MM.1S (cell line): Measurements from ENCODE around the gene ANP32B.

Experiments
- DNase-seq: peaks from one replicate; pipeline ENCODE4 v3.0.0-alpha.2; 2015
- H2AFZ ChIP-seq: fragments of 300-600 bp; sonication (generic); 2 replicates; pipeline ENCODE4 v1.6.0; 2016; ENCODE audit warnings: antibody characterized with exemption, low read length
- H3F3A ChIP-seq: fragments of 300-600 bp; sonication (generic); 2 replicates; pipeline ENCODE4 v1.6.1; 2016; ENCODE audit warnings: mild to moderate bottlenecking, antibody characterized with exemption, low read length, moderate library complexity, mixed read lengths; ENCODE audit not compliant: insufficient read depth
- H3K27ac ChIP-seq: fragments of 300-600 bp; sonication (generic); 2 replicates; pipeline ENCODE4 v1.5.1; 2016; ENCODE audit warnings: mild to moderate bottlenecking, low read length
- H3K27me3 ChIP-seq: fragments of 300-600 bp; sonication (generic); replicated peaks from 2 replicates; pipeline ENCODE4 v1.6.0; 2016; ENCODE audit warnings: low read length; ENCODE audit not compliant: insufficient read depth
- H3K36me3 ChIP-seq: fragments of 300-600 bp; sonication (generic); replicated peaks from 2 replicates; pipeline ENCODE4 v1.6.1; 2016; ENCODE audit warnings: mild to moderate bottlenecking, low read length, mixed read lengths; ENCODE audit not compliant: insufficient read depth
- H3K4me1 ChIP-seq: fragments of 300-600 bp; sonication (generic); 2 replicates; pipeline ENCODE4 v1.6.1; 2016; ENCODE audit warnings: low read length, mixed read lengths
- H3K4me2 ChIP-seq: fragments of 300-600 bp; sonication (generic); 2 replicates; pipeline ENCODE4 v1.6.0; 2016; ENCODE audit warnings: low read depth, low read length
- H3K4me3 ChIP-seq: fragments of 300-600 bp; sonication (generic); 2 replicates; pipeline ENCODE4 v1.5.1; 2016; ENCODE audit warnings: low read length, mixed read lengths
- H3K79me2 ChIP-seq: fragments of 300-600 bp; sonication (generic); 2 replicates; pipeline ENCODE4 v1.6.1; 2016; ENCODE audit warnings: mixed run types, low read length, mixed read lengths
- H3K9ac ChIP-seq: fragments of 300-600 bp; sonication (generic); 2 replicates; pipeline ENCODE4 v1.6.1; 2016; ENCODE audit warnings: low read length, mixed read lengths
- H3K9me2 ChIP-seq: fragments of 300-600 bp; sonication (generic); replicated peaks from 2 replicates; pipeline ENCODE4 v1.6.1; 2016; ENCODE audit warnings: mild to moderate bottlenecking, low read length, mixed read lengths; ENCODE audit not compliant: insufficient read depth
- H3K9me3 ChIP-seq: fragments of 300-600 bp; sonication (generic); replicated peaks from 2 replicates; pipeline ENCODE4 v1.6.1; 2016; ENCODE audit warnings: mild to moderate bottlenecking, low read length, mixed read lengths; ENCODE audit not compliant: insufficient read depth
- H4K20me1 ChIP-seq: fragments of 300-600 bp; sonication (generic); 2 replicates; pipeline ENCODE4 v1.6.1; 2016; ENCODE audit warnings: mild to moderate bottlenecking, low read length, moderate library complexity, mixed read lengths; ENCODE audit not compliant: insufficient read depth
- CTCF ChIP-seq: fragments of 300-600 bp; sonication (generic); IDR thresholded peaks from 2 replicates; pipeline ENCODE4 v1.5.1; 2016; ENCODE audit warnings: antibody characterized with exemption, low read length, mixed read lengths
- EZH2 ChIP-seq: fragments of 300-600 bp; sonication (generic); optimal IDR thresholded peaks from 2 replicates; pipeline ENCODE3; 2017; ENCODE audit warnings: low read depth, mild to moderate bottlenecking, antibody characterized with exemption, low read length, mixed read lengths
- EZH2phosphoT487 ChIP-seq: fragments of 300-600 bp; sonication (generic); IDR thresholded peaks from 2 replicates; pipeline ENCODE4 v1.6.1; 2018; ENCODE audit warnings: antibody characterized with exemption, low read length

ANP32B gene

GRCh38 chr9:98020476-98021145, 37.5 kb downstream of the ANP32B start:
- Histone ChIP-seq H3K4me1 (peaks cover 21% of the 10 kb centered on the region), H4K20me1 (no peaks in the 10 kb centered on the region), H3K4me3 (no peak overlapping the region), H3K27ac (no peak overlapping the region), H3K4me2 (no peak overlapping the region), H3K9ac (no peak overlapping the region), H3K9me3 (no peaks in the 10 kb centered on the region), H3F3A (peaks cover 20% of the 10 kb centered on the region), H3K27me3 (no peaks in the 10 kb centered on the region), H3K79me2 (no peaks in the 10 kb centered on the region; the same call in 1 of the 2 replicates), H3K9me2 (no peaks in the 10 kb centered on the region), H2AFZ (no peak overlapping the region), H3K36me3 (peaks cover 7% of the 10 kb centered on the region; the same call in 1 of the 2 replicates)
- TF ChIP-seq EZH2phosphoT487 = no peak
- TF ChIP-seq EZH2 = no peak
- DNase-seq = no peak

GRCh38 chr9:98021306-98022040, 38.3 kb downstream of the ANP32B start:
- no peaks in the 10 kb centered on the region for H3K79me2 ChIP-seq
- H3K4me2 ChIP-seq = no peak overlapping the region
- peaks cover 12% of the 10 kb centered on the region for H3F3A ChIP-seq
- no peak overlapping the region for H3K4me3 ChIP-seq
- H3K9ac ChIP-seq = no peak overlapping the region
- H3K9me3 ChIP-seq = no peaks in the 10 kb centered on the region
- no peak overlapping the region for H3K27ac ChIP-seq
- DNase-seq = no peak
- H3K4me1 ChIP-seq = peaks cover 13% of the 10 kb centered on the region
- TF ChIP-seq CTCF (no peak), EZH2 (no peak), EZH2phosphoT487 (no peak)
- no peaks in the 10 kb centered on the region for H3K27me3 ChIP-seq
- H3K36me3 ChIP-seq = peaks cover 7% of the 10 kb centered on the region; the same call in 1 of the 2 replicates
- H2AFZ ChIP-seq = no peak overlapping the region
- H4K20me1 ChIP-seq = no peaks in the 10 kb centered on the region
- no peaks in the 10 kb centered on the region for H3K9me2 ChIP-seq

GRCh38 chr9:98022447-98022846, 39.3 kb downstream of the ANP32B start:
- H3K27me3 ChIP-seq = no peaks in the 10 kb centered on the region
- TF ChIP-seq EZH2 = no peak

GRCh38 chr9:98024702-98025101, 41.6 kb downstream of the ANP32B start:
- H4K20me1 ChIP-seq = no peaks in the 10 kb centered on the region
- TF ChIP-seq EZH2phosphoT487 (no peak), CTCF (no peak), EZH2 (no peak)
- no peaks in the 10 kb centered on the region for H3K4me1 ChIP-seq
- H3K27ac ChIP-seq = no peak overlapping the region
- H3K79me2 ChIP-seq = no peaks in the 10 kb centered on the region
- no peak overlapping the region for H3K9ac ChIP-seq
- no peaks in the 10 kb centered on the region for H3K9me3 ChIP-seq
- H3K27me3 ChIP-seq = no peaks in the 10 kb centered on the region
- H2AFZ ChIP-seq = no peak overlapping the region
- no peak overlapping the region for H3K4me2 ChIP-seq
- DNase-seq = no peak
- H3F3A ChIP-seq = no peaks in the 10 kb centered on the region
- no peaks in the 10 kb centered on the region for H3K9me2 ChIP-seq
- H3K36me3 ChIP-seq = no peaks in the 10 kb centered on the region
- H3K4me3 ChIP-seq = no peak overlapping the region

More at GRCh38 chr9:98022447-98022846, 39.3 kb downstream of the ANP32B start:
- H3K27ac ChIP-seq = no peak overlapping the region
- H3K36me3 ChIP-seq = peaks cover 7% of the 10 kb centered on the region; the same call in 1 of the 2 replicates
- H3K79me2 ChIP-seq = no peaks in the 10 kb centered on the region
- H3K9me3 ChIP-seq = no peaks in the 10 kb centered on the region
- H3F3A ChIP-seq = peaks cover 5% of the 10 kb centered on the region; the same call in 1 of the 2 replicates
- H2AFZ ChIP-seq = no peak overlapping the region
- H3K4me3 ChIP-seq = no peak overlapping the region
- H4K20me1 ChIP-seq = no peaks in the 10 kb centered on the region
- no peak overlapping the region for H3K9ac ChIP-seq
- no peak for DNase-seq
- no peak overlapping the region for H3K4me2 ChIP-seq
- H3K4me1 ChIP-seq = peaks cover 3% of the 10 kb centered on the region
- H3K9me2 ChIP-seq = no peaks in the 10 kb centered on the region
